Limb (tissue), 2 donors: ENCODE results near the gene DYNC2H1.
A peak's percentile ranks its signal among the peaks of the same experiment; 100 is the strongest.
"Not testable (repeated sequence)": the region's sequence is repeated elsewhere in the genome, so short reads cannot be mapped to it uniquely, and the experiment has no call there.

ENCODE experiments used
- DNase-seq, 2 donors: peaks; one replicate each; pipeline ENCODE4 v3.0.0-alpha.2; 2016; ENCODE audit errors: extremely low spot score in 2 of 2

The DYNC2H1 gene

GRCh38 chr11:103141986-103142385, 32.8 kb downstream of the DYNC2H1 start:
- not testable (repeated sequence) for DNase-seq

GRCh38 chr11:103147627-103148026, 38.4 kb downstream of the DYNC2H1 start:
- DNase-seq = no peak

DNA sequence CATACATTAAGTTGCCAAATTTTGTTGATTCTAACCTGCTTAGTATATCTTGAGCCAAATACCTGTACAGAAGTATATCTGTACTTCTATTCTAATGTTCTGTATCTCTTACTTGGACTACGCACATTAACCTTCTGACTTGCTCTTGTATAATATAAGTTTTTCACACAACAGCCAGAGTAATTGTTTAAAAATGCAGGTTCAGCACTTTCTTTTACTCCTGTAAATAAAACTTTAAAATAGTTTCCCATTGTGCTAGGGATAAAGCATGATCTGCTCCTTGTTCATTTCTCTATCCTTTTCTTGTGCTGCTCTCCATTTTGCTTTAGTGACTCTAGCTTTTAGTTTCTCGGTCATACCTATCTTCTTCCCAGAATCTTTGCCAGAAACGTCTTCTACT, 48.3 kb downstream of the DYNC2H1 start:
- no peak for DNase-seq

GRCh38 chr11:103164093-103164796, 55.0 kb downstream of the DYNC2H1 start:
- DNase-seq = no peak

- no peak for DNase-seq
Measured at GRCh38 chr11:103167166-103167565, 57.9 kb downstream of the DYNC2H1 start.

DNA sequence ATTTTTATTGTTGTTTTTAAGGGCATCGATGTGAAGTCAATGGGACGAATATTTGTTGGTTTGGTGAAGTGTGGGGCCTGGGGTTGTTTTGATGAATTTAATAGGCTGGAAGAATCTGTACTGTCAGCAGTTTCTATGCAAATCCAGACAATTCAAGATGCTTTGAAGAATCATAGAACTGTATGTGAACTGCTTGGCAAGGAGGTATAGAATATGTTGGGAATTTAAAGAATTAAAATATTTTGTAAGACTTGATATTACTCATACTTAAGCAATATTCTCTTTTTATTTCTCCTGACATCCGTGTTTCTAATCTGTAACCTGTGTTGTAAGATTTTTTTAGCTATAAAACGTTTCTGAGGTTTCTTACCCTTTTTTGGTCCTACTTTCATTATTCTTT, 61.6 kb downstream of the DYNC2H1 start:
- DNase-seq = no peak

- DNase-seq = no peak
Measured at GRCh38 chr11:103175461-103176129, 66.4 kb downstream of the DYNC2H1 start.

GRCh38 chr11:103183981-103184611, 74.9 kb downstream of the DYNC2H1 start:
- no peak for DNase-seq

DNA sequence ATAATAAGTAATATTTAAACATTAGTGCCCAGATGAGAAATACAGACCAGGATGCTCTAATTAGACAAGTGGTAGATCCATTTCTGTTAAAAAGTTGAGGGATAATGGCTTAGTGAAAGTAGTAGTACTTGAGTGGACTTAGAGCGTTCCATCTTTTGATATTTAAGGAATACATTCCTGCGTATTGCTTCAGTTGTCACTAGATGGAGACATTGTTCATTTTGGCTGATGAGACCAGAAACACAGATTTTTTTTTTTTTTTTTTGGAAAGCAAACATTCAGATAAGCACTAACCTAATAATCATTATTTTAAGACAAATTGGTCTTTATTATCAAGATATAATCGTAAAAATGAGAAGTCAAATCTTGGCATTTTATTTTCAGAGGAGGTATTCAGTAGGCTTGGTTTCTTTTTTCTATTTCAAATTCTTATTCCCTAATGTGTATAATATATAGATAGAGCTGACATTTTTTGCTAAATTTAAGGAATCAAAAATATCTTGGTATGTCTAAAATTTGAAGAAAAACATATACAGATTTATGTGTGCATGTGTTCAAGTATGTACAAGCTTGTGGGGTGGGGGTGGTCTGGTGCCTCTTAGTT, 92.9 kb downstream of the DYNC2H1 start:
- DNase-seq = peak in 1 of 2 donors; percentile 61

DNA sequence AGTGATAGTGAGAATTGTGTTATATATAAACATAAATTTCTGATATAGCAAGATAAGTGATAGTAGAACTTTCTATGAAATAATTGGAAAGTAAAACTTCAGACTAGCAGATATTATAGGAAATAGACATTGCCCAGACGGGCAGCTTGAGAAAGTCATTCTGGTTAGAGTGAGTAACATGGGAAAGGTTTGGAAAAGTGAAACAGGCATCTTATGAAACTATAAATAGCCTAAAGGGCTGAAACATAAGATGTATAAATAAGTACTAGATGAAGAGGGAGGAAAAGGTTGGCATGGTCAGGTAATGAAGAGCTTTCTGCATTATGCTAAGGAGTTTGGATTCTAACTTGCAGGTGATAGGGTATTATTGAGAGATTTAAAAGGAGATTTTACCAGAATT, 101.3 kb downstream of the DYNC2H1 start:
- DNase-seq = no peak

GRCh38 chr11:103215812-103216211, 106.6 kb downstream of the DYNC2H1 start:
- no peak for DNase-seq

GRCh38 chr11:103220133-103220532, 110.9 kb downstream of the DYNC2H1 start:
- DNase-seq = no peak

GRCh38 chr11:103222806-103223205, 113.6 kb downstream of the DYNC2H1 start:
- peak in 1 of 2 donors; percentile 27 for DNase-seq

- DNase-seq = no peak
Measured at GRCh38 chr11:103228807-103229206, 119.6 kb downstream of the DYNC2H1 start.

DNA sequence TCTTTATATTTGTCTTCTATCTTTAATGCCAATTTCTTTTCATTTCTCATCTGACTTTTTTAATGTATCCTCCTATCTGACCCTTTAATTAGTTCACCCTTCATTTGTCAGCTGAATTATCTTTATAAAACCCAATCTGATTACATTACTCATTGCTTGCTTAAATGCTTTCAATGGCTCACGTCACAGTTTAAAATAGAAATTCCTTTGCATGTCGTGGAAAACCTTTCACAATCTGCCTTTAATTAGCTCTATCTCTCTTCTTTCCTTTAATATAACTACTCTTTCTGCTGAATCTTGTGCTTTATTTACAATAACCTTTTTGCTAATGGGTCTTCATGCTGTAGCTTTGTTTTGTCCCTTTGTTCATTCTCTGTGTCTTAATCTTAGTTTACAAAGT, 125.7 kb downstream of the DYNC2H1 start:
- DNase-seq = no peak

DNA sequence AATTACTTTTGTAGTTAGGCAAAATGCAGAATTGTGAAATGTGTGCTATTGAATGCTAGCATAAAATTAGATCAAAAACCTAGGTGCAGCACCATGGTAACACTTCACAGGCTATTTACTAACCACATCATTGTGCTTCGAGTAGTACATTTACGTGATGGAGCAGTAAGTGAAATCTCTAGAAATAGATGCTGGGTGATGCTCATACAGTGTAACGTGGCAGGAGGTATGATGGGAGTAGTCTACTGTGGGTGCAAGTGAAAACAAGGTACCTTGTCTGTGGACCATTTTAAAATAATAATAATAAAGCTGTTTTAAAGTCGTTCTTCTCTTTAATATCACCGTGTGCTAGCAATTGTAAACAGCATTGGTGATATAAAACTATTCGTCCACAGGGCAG, 132.3 kb downstream of the DYNC2H1 start:
- no peak for DNase-seq

GRCh38 chr11:103254123-103254522, 144.9 kb downstream of the DYNC2H1 start:
- DNase-seq = no peak

DNA sequence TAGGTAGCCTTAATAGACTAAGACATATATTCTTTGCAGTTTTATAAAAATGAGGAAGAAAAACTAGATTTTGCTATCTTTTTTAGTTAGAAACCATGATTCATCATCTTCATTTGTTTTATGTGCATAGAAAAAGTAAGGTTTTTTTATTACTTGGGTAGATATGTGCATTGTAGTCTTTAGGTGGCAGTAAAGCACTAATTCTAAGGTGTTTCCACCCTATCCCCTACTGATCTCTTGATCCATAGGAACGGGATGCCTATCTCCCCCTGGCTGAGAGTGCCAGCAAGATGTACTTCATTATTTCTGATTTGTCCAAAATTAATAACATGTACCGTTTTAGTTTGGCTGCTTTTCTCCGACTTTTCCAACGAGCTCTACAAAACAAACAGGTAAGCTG, 148.1 kb downstream of the DYNC2H1 start:
- peak in 1 of 2 donors; percentile 13 for DNase-seq

DNA sequence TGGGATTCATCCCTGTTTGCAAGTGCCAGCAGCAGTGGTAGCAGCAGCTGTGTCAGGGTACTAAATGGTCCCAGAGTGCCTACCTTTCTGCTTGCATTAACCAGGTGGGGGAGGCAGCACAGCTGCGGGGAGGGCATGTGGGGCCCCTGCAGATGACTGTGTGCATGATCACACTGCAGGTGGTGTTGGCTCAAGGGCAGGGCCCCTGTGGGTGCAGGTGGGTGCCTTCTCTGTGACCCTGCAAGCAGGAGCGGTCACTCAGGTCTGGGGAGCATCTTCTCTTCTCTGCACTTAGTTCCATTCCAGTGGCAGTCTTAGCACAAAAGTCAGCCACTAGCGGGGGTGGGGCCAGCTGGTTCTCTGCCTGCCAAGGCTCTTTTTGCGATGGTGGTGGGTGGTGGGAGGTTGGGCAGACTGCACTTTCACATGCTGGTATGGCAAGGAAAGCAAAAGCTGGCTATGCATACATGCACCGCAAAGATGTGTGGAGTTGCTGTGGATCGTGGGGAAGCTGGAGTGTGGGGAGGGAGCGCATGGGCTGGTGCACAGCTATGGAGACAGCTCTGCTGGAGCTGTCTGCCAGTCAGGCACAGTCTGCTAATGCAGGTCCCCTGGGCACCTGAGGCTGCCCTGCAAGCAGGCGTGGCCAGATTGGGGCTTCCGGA, 157.1 kb downstream of the DYNC2H1 start:
- DNase-seq = no peak

DNA sequence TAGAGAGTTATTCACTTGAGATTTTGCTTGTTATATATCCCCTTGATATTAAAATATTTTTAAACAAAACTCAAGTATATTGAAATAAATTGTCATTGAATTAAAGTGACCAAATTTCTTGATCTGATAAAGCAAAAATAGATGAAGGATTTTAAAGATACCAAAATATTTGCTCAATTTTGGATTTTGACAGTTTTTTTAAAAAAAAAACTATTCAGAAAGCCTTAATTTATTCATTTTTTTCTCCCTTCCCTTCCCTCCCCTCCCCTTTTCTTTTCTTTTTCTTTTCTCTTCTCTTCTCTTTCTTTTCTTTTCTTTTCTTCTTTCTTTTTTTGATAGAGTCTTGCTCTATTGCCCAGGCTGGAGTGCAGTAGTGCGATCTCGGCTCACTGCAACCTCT, 163.7 kb downstream of the DYNC2H1 start:
- DNase-seq = no peak

GRCh38 chr11:103274025-103274424, 164.8 kb downstream of the DYNC2H1 start:
- DNase-seq = no peak

DNA sequence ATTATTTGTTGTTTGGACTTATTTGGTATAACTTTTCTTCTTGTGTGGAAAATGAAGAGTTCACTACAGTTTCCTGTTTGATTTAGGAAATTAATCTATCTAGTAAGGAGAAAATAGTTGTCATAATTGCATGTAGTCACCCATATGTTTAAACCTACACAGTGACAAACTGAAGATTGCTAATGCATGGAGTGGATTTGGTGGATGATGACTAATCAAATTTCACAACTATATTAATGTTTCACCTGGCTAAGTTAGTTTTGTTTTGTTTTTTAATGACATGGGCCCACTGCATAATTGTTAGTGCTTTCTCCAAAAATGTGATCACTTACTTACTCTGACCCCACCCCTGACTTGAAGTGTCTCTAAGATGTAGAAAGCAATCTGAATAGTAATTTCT, 170.6 kb downstream of the DYNC2H1 start:
- DNase-seq = no peak
